ENCODE results near the gene FAM170B.

FAM170B gene

DNA sequence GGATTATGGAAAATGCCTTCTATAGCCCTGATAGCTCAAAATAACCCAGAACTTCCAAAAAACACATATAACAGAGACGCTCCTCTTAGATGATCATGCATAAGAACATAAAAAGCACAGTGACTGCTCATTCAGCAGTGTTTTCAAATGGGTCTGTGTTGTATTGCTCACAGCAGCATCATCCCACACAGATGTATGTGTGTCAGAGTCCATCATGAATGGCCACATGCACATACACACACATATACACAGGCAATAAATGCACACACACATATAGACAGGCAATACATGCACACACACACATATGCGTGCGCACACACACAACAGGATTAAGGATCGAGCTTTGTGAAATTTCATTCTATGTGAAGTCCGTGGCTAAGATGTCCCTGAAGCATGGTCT is 28.2 kb upstream of the FAM170B start:
- H3K4me1 ChIP-seq (ENCODE audit: control insufficient read depth in 1 of 2, insufficient read depth in 2 of 2, low read length in 2 of 2) = no peaks in the 10 kb centered on the region
- no peaks in the 10 kb centered on the region for H3K27me3 ChIP-seq (ENCODE audit: control insufficient read depth in 1 of 2, insufficient read depth in 2 of 2, low read length in 2 of 2)
- peaks cover 0 to 9% of the 10 kb centered on the region in 2 donors for H3K36me3 ChIP-seq (ENCODE audit: control insufficient read depth in 1 of 2, insufficient read depth in 2 of 2, low read length in 2 of 2)
- H3K27ac ChIP-seq (ENCODE audit: low read depth, low read length) = no peak overlapping the region
- no peaks in the 10 kb centered on the region for H3K9me3 ChIP-seq (ENCODE audit: control insufficient read depth in 1 of 2, low read length in 2 of 2)
- no peak overlapping the region for H3K4me3 ChIP-seq (ENCODE audit: low read depth in 1 of 2, low read length in 2 of 2)
- no peak overlapping the region for H3K9ac ChIP-seq (ENCODE audit: low read depth in 1 of 2, low read length in 2 of 2)

DNA sequence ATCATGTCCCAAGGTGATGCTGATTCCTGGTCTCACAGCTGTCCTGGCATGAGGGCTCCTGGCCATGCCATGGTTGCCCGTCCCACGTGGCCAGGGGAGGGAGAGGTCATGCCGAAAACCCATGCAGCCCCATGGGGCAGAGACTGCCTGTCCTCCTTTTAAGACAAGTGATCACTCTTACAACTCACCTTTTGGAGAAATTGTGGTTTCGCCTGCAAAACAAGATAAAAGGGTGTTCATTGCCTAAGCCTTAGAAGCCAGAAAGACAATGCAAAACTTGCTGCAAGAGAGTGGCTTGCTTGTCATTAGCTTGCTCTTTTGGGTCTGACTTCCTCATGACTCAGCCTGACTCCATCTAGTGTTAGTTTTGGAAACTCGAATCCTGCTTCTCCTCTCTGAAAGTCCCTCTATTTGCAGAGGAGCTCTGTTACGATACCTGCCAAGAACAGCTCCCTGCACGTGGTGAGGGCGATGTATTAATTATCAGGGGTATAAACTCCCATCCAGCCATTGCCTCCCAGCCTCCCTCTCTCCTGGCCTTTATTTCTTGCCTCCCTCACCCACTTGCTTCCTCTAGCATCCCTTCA is 27.7 kb upstream of the FAM170B start:
- Histone ChIP-seq H3K36me3 (ENCODE audit: control insufficient read depth in 1 of 2, insufficient read depth in 2 of 2, low read length in 2 of 2) (peaks cover 0 to 7% of the 10 kb centered on the region in 2 donors), H3K9me3 (ENCODE audit: control insufficient read depth in 1 of 2, low read length in 2 of 2) (no peaks in the 10 kb centered on the region), H3K27ac (ENCODE audit: low read depth, low read length) (no peak overlapping the region), H3K4me3 (ENCODE audit: low read depth in 1 of 2, low read length in 2 of 2) (no peak overlapping the region), H3K9ac (ENCODE audit: low read depth in 1 of 2, low read length in 2 of 2) (no peak overlapping the region), H3K4me1 (ENCODE audit: control insufficient read depth in 1 of 2, insufficient read depth in 2 of 2, low read length in 2 of 2) (no peaks in the 10 kb centered on the region), H3K27me3 (ENCODE audit: control insufficient read depth in 1 of 2, insufficient read depth in 2 of 2, low read length in 2 of 2) (no peaks in the 10 kb centered on the region)

DNA sequence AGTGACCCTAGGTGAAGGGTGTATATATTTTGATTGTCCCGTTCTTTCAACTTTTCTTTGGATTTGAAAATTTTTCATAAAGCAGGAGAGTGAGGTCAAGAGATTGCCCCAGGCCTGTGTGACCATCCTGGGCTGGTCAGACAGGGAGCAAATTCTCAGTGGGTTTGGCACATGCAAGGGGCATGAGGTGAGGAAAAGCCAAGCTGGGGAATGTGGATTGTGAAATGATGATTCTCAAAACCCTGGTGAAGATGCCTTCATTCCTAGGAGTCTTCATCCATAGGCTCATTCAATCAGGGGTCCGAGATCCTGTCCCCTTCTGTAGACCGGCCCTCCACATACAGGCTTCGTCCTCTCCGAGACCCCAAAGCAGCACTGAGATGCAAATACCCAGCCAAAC is 27.0 kb upstream of the FAM170B start:
- Histone ChIP-seq H3K4me3 (ENCODE audit: low read depth in 1 of 2, low read length in 2 of 2) (no peak overlapping the region), H3K4me1 (ENCODE audit: control insufficient read depth in 1 of 2, insufficient read depth in 2 of 2, low read length in 2 of 2) (no peaks in the 10 kb centered on the region), H3K27ac (ENCODE audit: low read depth, low read length) (no peak overlapping the region), H3K27me3 (ENCODE audit: control insufficient read depth in 1 of 2, insufficient read depth in 2 of 2, low read length in 2 of 2) (no peaks in the 10 kb centered on the region), H3K9ac (ENCODE audit: low read depth in 1 of 2, low read length in 2 of 2) (no peak overlapping the region), H3K9me3 (ENCODE audit: control insufficient read depth in 1 of 2, low read length in 2 of 2) (no peaks in the 10 kb centered on the region), H3K36me3 (ENCODE audit: control insufficient read depth in 1 of 2, insufficient read depth in 2 of 2, low read length in 2 of 2) (peaks cover 0 to 6% of the 10 kb centered on the region in 2 donors)

DNA sequence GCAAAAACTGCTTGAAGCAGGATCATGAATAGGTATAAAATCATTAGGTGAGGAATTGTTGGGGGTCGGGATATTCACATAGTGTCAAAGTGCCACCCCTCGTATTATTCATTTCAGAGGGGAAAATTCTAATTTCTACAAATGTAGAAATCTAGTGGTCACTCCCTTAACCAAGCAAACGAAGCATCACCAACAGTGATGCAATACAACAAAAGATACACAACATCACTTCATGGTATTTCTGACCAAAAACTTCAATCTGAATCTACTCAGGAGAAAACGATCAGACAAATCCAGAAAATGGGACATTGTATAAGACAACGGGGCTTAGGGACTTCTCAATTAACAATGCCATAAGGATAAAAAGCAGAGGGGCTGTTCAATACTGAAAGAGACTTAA is 26.3 kb upstream of the FAM170B start:
- Histone ChIP-seq H3K36me3 (ENCODE audit: control insufficient read depth in 1 of 2, insufficient read depth in 2 of 2, low read length in 2 of 2) (peaks cover 0 to 3% of the 10 kb centered on the region in 2 donors), H3K27me3 (ENCODE audit: control insufficient read depth in 1 of 2, insufficient read depth in 2 of 2, low read length in 2 of 2) (no peaks in the 10 kb centered on the region), H3K9me3 (ENCODE audit: control insufficient read depth in 1 of 2, low read length in 2 of 2) (no peaks in the 10 kb centered on the region), H3K27ac (ENCODE audit: low read depth, low read length) (no peak overlapping the region), H3K9ac (ENCODE audit: low read depth in 1 of 2, low read length in 2 of 2) (no peak overlapping the region), H3K4me1 (ENCODE audit: control insufficient read depth in 1 of 2, insufficient read depth in 2 of 2, low read length in 2 of 2) (no peaks in the 10 kb centered on the region), H3K4me3 (ENCODE audit: low read depth in 1 of 2, low read length in 2 of 2) (no peak overlapping the region)

GRCh38 chr10:49158915-49159314 is 25.1 kb upstream of the FAM170B start:
- no peak overlapping the region for H3K27ac ChIP-seq (ENCODE audit: low read depth, low read length)
- no peaks in the 10 kb centered on the region for H3K4me1 ChIP-seq (ENCODE audit: control insufficient read depth in 1 of 2, insufficient read depth in 2 of 2, low read length in 2 of 2)
- H3K4me3 ChIP-seq (ENCODE audit: low read depth in 1 of 2, low read length in 2 of 2) = no peak overlapping the region
- peaks cover 0 to 3% of the 10 kb centered on the region in 2 donors for H3K36me3 ChIP-seq (ENCODE audit: control insufficient read depth in 1 of 2, insufficient read depth in 2 of 2, low read length in 2 of 2)
- no peaks in the 10 kb centered on the region for H3K27me3 ChIP-seq (ENCODE audit: control insufficient read depth in 1 of 2, insufficient read depth in 2 of 2, low read length in 2 of 2)
- no peak overlapping the region for H3K9ac ChIP-seq (ENCODE audit: low read depth in 1 of 2, low read length in 2 of 2)
- H3K9me3 ChIP-seq (ENCODE audit: control insufficient read depth in 1 of 2, low read length in 2 of 2) = no peaks in the 10 kb centered on the region

DNA sequence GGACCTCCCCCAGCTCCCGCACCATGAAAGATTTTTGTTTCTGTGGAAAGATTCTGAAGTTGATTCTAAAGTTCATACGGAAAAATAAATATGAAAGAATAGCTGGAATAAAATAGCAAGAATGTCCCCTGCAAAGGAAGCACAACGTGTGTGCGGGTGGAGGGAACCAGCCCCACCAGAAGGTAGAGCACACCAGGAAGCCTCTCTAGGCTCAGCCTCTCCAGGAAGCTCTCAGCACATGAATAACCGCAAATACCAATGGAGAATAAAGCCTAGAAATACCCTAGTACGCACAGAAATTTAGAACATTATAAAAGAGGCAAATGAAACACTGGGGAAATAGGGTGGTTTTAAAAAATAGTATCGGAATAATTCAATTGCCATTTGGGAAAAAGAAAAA is 24.6 kb upstream of the FAM170B start:
- Histone ChIP-seq H3K9me3 (ENCODE audit: control insufficient read depth in 1 of 2, low read length in 2 of 2) (no peaks in the 10 kb centered on the region), H3K4me1 (ENCODE audit: control insufficient read depth in 1 of 2, insufficient read depth in 2 of 2, low read length in 2 of 2) (no peaks in the 10 kb centered on the region), H3K27me3 (ENCODE audit: control insufficient read depth in 1 of 2, insufficient read depth in 2 of 2, low read length in 2 of 2) (no peaks in the 10 kb centered on the region), H3K36me3 (ENCODE audit: control insufficient read depth in 1 of 2, insufficient read depth in 2 of 2, low read length in 2 of 2) (peaks cover 0 to 3% of the 10 kb centered on the region in 2 donors), H3K27ac (ENCODE audit: low read depth, low read length) (no peak overlapping the region), H3K9ac (ENCODE audit: low read depth in 1 of 2, low read length in 2 of 2) (no peak overlapping the region), H3K4me3 (ENCODE audit: low read depth in 1 of 2, low read length in 2 of 2) (no peak overlapping the region)

- H3K4me3 ChIP-seq (ENCODE audit: low read depth in 1 of 2, low read length in 2 of 2) = no peak overlapping the region
- H3K4me1 ChIP-seq (ENCODE audit: control insufficient read depth in 1 of 2, insufficient read depth in 2 of 2, low read length in 2 of 2) = no peaks in the 10 kb centered on the region
- no peaks in the 10 kb centered on the region for H3K36me3 ChIP-seq (ENCODE audit: control insufficient read depth in 1 of 2, insufficient read depth in 2 of 2, low read length in 2 of 2)
- H3K9ac ChIP-seq (ENCODE audit: low read depth in 1 of 2, low read length in 2 of 2) = no peak overlapping the region
- H3K9me3 ChIP-seq (ENCODE audit: control insufficient read depth in 1 of 2, low read length in 2 of 2) = no peaks in the 10 kb centered on the region
- no peak overlapping the region for H3K27ac ChIP-seq (ENCODE audit: low read depth, low read length)
- H3K27me3 ChIP-seq (ENCODE audit: control insufficient read depth in 1 of 2, insufficient read depth in 2 of 2, low read length in 2 of 2) = no peaks in the 10 kb centered on the region
These were observed 23.4 kb upstream of the FAM170B start for GRCh38 chr10:49157229-49157628.

- Histone ChIP-seq H3K27ac (ENCODE audit: low read depth, low read length) (no peak overlapping the region), H3K9me3 (ENCODE audit: control insufficient read depth in 1 of 2, low read length in 2 of 2) (no peaks in the 10 kb centered on the region), H3K4me3 (ENCODE audit: low read depth in 1 of 2, low read length in 2 of 2) (no peak overlapping the region), H3K4me1 (ENCODE audit: control insufficient read depth in 1 of 2, insufficient read depth in 2 of 2, low read length in 2 of 2) (no peaks in the 10 kb centered on the region), H3K9ac (ENCODE audit: low read depth in 1 of 2, low read length in 2 of 2) (no peak overlapping the region), H3K36me3 (ENCODE audit: control insufficient read depth in 1 of 2, insufficient read depth in 2 of 2, low read length in 2 of 2) (no peaks in the 10 kb centered on the region), H3K27me3 (ENCODE audit: control insufficient read depth in 1 of 2, insufficient read depth in 2 of 2, low read length in 2 of 2) (no peaks in the 10 kb centered on the region)
These were observed 20.8 kb upstream of the FAM170B start for GRCh38 chr10:49154641-49155040.

- no peak overlapping the region for H3K27ac ChIP-seq (ENCODE audit: low read depth, low read length)
- no peaks in the 10 kb centered on the region for H3K36me3 ChIP-seq (ENCODE audit: control insufficient read depth in 1 of 2, insufficient read depth in 2 of 2, low read length in 2 of 2)
- no peaks in the 10 kb centered on the region for H3K27me3 ChIP-seq (ENCODE audit: control insufficient read depth in 1 of 2, insufficient read depth in 2 of 2, low read length in 2 of 2)
- no peak overlapping the region for H3K4me3 ChIP-seq (ENCODE audit: low read depth in 1 of 2, low read length in 2 of 2)
- no peaks in the 10 kb centered on the region for H3K4me1 ChIP-seq (ENCODE audit: control insufficient read depth in 1 of 2, insufficient read depth in 2 of 2, low read length in 2 of 2)
- no peaks in the 10 kb centered on the region for H3K9me3 ChIP-seq (ENCODE audit: control insufficient read depth in 1 of 2, low read length in 2 of 2)
- no peak overlapping the region for H3K9ac ChIP-seq (ENCODE audit: low read depth in 1 of 2, low read length in 2 of 2)
These were observed 20.1 kb upstream of the FAM170B start for GRCh38 chr10:49153971-49154370.

GRCh38 chr10:49153115-49153514 is 19.3 kb upstream of the FAM170B start:
- Histone ChIP-seq H3K9me3 (ENCODE audit: control insufficient read depth in 1 of 2, low read length in 2 of 2) (no peaks in the 10 kb centered on the region), H3K4me3 (ENCODE audit: low read depth in 1 of 2, low read length in 2 of 2) (no peak overlapping the region), H3K4me1 (ENCODE audit: control insufficient read depth in 1 of 2, insufficient read depth in 2 of 2, low read length in 2 of 2) (no peaks in the 10 kb centered on the region), H3K27me3 (ENCODE audit: control insufficient read depth in 1 of 2, insufficient read depth in 2 of 2, low read length in 2 of 2) (no peaks in the 10 kb centered on the region), H3K27ac (ENCODE audit: low read depth, low read length) (no peak overlapping the region), H3K36me3 (ENCODE audit: control insufficient read depth in 1 of 2, insufficient read depth in 2 of 2, low read length in 2 of 2) (no peaks in the 10 kb centered on the region), H3K9ac (ENCODE audit: low read depth in 1 of 2, low read length in 2 of 2) (no peak overlapping the region)

DNA sequence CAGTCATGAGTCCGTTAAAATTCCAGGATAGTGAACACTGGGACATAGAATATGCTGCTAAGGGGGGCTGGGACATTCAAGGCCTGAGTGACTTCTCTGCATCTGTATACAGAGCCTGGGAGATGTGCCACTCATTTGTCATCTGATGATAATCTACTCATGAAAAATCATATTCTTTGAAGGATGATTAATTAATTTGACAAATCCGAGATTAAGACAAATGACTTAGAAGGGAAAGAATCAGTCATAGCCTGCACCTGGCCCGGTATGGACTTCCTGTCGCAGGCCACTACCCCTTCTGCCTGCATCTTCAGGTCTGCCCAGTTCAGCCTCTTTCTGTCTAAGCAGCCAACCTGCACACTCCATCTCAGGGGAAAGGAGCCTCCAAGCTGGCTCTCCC is 18.8 kb upstream of the FAM170B start:
- H3K9me3 ChIP-seq (ENCODE audit: control insufficient read depth in 1 of 2, low read length in 2 of 2) = no peaks in the 10 kb centered on the region
- H3K27me3 ChIP-seq (ENCODE audit: control insufficient read depth in 1 of 2, insufficient read depth in 2 of 2, low read length in 2 of 2) = no peaks in the 10 kb centered on the region
- no peaks in the 10 kb centered on the region for H3K4me1 ChIP-seq (ENCODE audit: control insufficient read depth in 1 of 2, insufficient read depth in 2 of 2, low read length in 2 of 2)
- H3K36me3 ChIP-seq (ENCODE audit: control insufficient read depth in 1 of 2, insufficient read depth in 2 of 2, low read length in 2 of 2) = no peaks in the 10 kb centered on the region
- no peak overlapping the region for H3K27ac ChIP-seq (ENCODE audit: low read depth, low read length)
- H3K9ac ChIP-seq (ENCODE audit: low read depth in 1 of 2, low read length in 2 of 2) = no peak overlapping the region
- H3K4me3 ChIP-seq (ENCODE audit: low read depth in 1 of 2, low read length in 2 of 2) = no peak overlapping the region

All from duodenal mucosa (tissue), 2 donors.